IMR-90 (cell line): ENCODE data around the gene AQP9.

Experiments
- CHD1 ChIP-seq: IDR thresholded peaks from 2 replicates; pipeline ENCODE4 v1.6.1; 2012; ENCODE audit warnings: low read depth, low read length, improper control_type of control experiment
- FOS ChIP-seq: fragments of 150-350 bp; IDR thresholded peaks from 2 replicates; pipeline ENCODE4 v1.6.1; 2016; ENCODE audit warnings: low read depth, low read length
- TF ChIP-seq, protein P1 (sequence below): conservative IDR thresholded peaks from 2 replicates; pipeline ENCODE4 v1.5.1; 2012; ENCODE audit warnings: mild to moderate bottlenecking, low read depth, low read length, improper control_type of control experiment

DNA sequence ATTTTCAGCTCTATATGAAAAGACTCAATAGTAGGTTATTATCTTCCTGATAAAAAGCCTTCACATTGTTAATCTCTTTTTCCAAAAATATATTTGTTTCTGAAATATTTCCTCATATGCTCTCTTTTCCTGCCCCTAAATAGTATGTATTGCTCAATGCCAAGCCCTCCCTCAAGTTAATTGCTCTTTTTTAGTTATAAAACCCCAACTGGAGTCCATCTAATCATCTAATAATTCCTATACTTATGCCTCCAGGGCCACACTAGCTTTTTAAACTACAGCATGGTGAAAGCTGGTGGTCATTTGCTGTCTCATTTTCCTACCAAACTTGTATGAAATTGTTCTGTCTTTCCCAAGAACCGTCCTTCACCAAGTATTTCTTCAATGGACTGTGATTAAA lies 26.7 kb downstream of the AQP9 start:
- TF ChIP-seq FOS (no peak), CHD1 (no peak)
- TF ChIP-seq, protein P1, sequence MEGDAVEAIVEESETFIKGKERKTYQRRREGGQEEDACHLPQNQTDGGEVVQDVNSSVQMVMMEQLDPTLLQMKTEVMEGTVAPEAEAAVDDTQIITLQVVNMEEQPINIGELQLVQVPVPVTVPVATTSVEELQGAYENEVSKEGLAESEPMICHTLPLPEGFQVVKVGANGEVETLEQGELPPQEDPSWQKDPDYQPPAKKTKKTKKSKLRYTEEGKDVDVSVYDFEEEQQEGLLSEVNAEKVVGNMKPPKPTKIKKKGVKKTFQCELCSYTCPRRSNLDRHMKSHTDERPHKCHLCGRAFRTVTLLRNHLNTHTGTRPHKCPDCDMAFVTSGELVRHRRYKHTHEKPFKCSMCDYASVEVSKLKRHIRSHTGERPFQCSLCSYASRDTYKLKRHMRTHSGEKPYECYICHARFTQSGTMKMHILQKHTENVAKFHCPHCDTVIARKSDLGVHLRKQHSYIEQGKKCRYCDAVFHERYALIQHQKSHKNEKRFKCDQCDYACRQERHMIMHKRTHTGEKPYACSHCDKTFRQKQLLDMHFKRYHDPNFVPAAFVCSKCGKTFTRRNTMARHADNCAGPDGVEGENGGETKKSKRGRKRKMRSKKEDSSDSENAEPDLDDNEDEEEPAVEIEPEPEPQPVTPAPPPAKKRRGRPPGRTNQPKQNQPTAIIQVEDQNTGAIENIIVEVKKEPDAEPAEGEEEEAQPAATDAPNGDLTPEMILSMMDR: no peak
